PFSK-1 (cell line): ENCODE results near the gene PDE2A.

Source experiments
- FOXP2 ChIP-seq: optimal IDR thresholded peaks from 2 replicates; pipeline ENCODE3; 2011; ENCODE audit warnings: borderline replicate concordance, control low read depth, inconsistent platforms; ENCODE audit not compliant: insufficient read depth; ENCODE audit errors: extremely low read length, extremely low read depth
- POLR2AphosphoS5 ChIP-seq: IDR thresholded peaks from 2 replicates; pipeline ENCODE4 v1.6.1; 2012; ENCODE audit warnings: low read depth, mild to moderate bottlenecking, control low read depth, low read length, moderate library complexity
- TF ChIP-seq, protein P1 (sequence below), 2 experiments: IDR thresholded peaks; 2 replicates each; pipeline versions ENCODE4 v1.6.1 to v1.8.0; 2011 to 2012; ENCODE audit warnings: low read depth in 2 of 2, low read length in 2 of 2, control low read depth in 1 of 2, inconsistent platforms in 1 of 2, mild to moderate bottlenecking in 1 of 2, moderate library complexity in 1 of 2; ENCODE audit not compliant: insufficient read depth in 1 of 2

GRCh38 chr11:72578991-72579815 is 95.0 kb downstream of the PDE2A start:
- TF ChIP-seq, protein P1, sequence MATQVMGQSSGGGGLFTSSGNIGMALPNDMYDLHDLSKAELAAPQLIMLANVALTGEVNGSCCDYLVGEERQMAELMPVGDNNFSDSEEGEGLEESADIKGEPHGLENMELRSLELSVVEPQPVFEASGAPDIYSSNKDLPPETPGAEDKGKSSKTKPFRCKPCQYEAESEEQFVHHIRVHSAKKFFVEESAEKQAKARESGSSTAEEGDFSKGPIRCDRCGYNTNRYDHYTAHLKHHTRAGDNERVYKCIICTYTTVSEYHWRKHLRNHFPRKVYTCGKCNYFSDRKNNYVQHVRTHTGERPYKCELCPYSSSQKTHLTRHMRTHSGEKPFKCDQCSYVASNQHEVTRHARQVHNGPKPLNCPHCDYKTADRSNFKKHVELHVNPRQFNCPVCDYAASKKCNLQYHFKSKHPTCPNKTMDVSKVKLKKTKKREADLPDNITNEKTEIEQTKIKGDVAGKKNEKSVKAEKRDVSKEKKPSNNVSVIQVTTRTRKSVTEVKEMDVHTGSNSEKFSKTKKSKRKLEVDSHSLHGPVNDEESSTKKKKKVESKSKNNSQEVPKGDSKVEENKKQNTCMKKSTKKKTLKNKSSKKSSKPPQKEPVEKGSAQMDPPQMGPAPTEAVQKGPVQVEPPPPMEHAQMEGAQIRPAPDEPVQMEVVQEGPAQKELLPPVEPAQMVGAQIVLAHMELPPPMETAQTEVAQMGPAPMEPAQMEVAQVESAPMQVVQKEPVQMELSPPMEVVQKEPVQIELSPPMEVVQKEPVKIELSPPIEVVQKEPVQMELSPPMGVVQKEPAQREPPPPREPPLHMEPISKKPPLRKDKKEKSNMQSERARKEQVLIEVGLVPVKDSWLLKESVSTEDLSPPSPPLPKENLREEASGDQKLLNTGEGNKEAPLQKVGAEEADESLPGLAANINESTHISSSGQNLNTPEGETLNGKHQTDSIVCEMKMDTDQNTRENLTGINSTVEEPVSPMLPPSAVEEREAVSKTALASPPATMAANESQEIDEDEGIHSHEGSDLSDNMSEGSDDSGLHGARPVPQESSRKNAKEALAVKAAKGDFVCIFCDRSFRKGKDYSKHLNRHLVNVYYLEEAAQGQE (IDR thresholded peaks at IDR 0.05; ENCODE audit: insufficient read depth in 1 of 2, low read depth in 2 of 2, low read length in 2 of 2) = no peak
- TF ChIP-seq POLR2AphosphoS5 (no peak), FOXP2 (no peak)
